Fibroblast of lung (primary cell): ENCODE results near the gene LRG1. TPM values are rescaled to one million over a fixed set of nuclear protein-coding genes. Genes with fewer than 3 reads are reported as not detected.
A peak's percentile ranks its signal among the peaks of the same experiment; 100 is the strongest.

Experiments
- DNase-seq, 2 donors: peaks; one replicate each; pipeline versions ENCODE4 v3.0.0 to v3.0.0-alpha.2; 2010; ENCODE audit warnings: low read depth in 2 of 2
- H2AFZ ChIP-seq: 2 replicates; pipeline ENCODE4 v1.5.1; 2012; ENCODE audit warnings: low read length, control low read depth, inconsistent platforms
- H3K27ac ChIP-seq: 2 replicates; pipeline ENCODE4 v1.5.1; 2011; ENCODE audit warnings: low read length, control low read depth; ENCODE audit not compliant: insufficient read depth
- H3K27me3 ChIP-seq: 2 replicates; pipeline ENCODE4 v1.5.1; 2011; ENCODE audit warnings: mild to moderate bottlenecking, low read length; ENCODE audit not compliant: control insufficient read depth, insufficient read depth
- H3K36me3 ChIP-seq: 2 replicates; pipeline ENCODE4 v1.5.1; 2011; ENCODE audit warnings: low read length; ENCODE audit not compliant: control insufficient read depth, insufficient read depth
- H3K4me1 ChIP-seq: 2 replicates; pipeline ENCODE4 v1.5.1; 2011; ENCODE audit warnings: low read length; ENCODE audit not compliant: control insufficient read depth, insufficient read depth; ENCODE audit errors: extremely low read depth
- H3K4me2 ChIP-seq: 2 replicates; pipeline ENCODE4 v1.5.1; 2011; ENCODE audit warnings: low read length, control low read depth; ENCODE audit not compliant: insufficient read depth; ENCODE audit errors: extremely low read depth
- H3K4me3 ChIP-seq, 4 experiments: fragments of 200-600 bp in 1 of 4; sonication (generic) in 1 of 4; replicated peaks in 1 of 4; 2 replicates each; pipeline ENCODE4 v1.5.1; 2011 to 2016; ENCODE audit warnings: low read length in 4 of 4, low read depth in 3 of 4, mild to moderate bottlenecking in 3 of 4, control low read depth in 2 of 4, inconsistent platforms in 1 of 4, mixed read lengths in 1 of 4; ENCODE audit not compliant: insufficient read depth in 1 of 4; ENCODE audit errors: control extremely low read depth in 1 of 4
- H3K79me2 ChIP-seq: 2 replicates; pipeline ENCODE4 v1.5.1; 2012; ENCODE audit warnings: mild to moderate bottlenecking, low read length, inconsistent platforms; ENCODE audit not compliant: control insufficient read depth, insufficient read depth
- H3K9ac ChIP-seq: 2 replicates; pipeline ENCODE4 v1.5.1; 2011; ENCODE audit warnings: mild to moderate bottlenecking, low read length, control low read depth; ENCODE audit not compliant: insufficient read depth
- H3K9me3 ChIP-seq: 2 replicates; pipeline ENCODE4 v1.5.1; 2012; ENCODE audit warnings: low read depth, low read length; ENCODE audit not compliant: control insufficient read depth, insufficient read depth
- H4K20me1 ChIP-seq: 2 replicates; pipeline ENCODE4 v1.5.1; 2011; ENCODE audit warnings: low read length; ENCODE audit not compliant: control insufficient read depth, insufficient read depth; ENCODE audit errors: extremely low read depth
- EZH2 ChIP-seq: IDR thresholded peaks from 2 replicates; pipeline ENCODE4 v1.5.1; 2012; ENCODE audit warnings: low read length, control low read depth, mild to moderate bottlenecking; ENCODE audit errors: missing control alignments
- polyA plus RNA-seq, 2 donors: library from polyadenylated mRNA; depleted of rRNA in 1 of 2; stranded (reverse) in 1 of 2; unstranded in 1 of 2; fragments of >200 nt; gene quantifications; 2 replicates each; pipeline ENCODE4 v1.2.1, GENCODE V29; 2011 to 2012; ENCODE audit warnings: missing spikeins in 1 of 2
- total RNA-seq: library from RNA; depleted of rRNA; stranded (reverse); fragments of >200 nt; gene quantifications from 2 replicates; pipeline ENCODE4 v1.2.1, GENCODE V29; 2014
- TF ChIP-seq, protein P1 (sequence below), 2 donors: IDR thresholded peaks in 1 of 2; conservative IDR thresholded peaks in 1 of 2; 1 replicate in 1 of 2; 2 replicates in 1 of 2; pipeline ENCODE4 v1.5.1; 2011 to 2012; ENCODE audit warnings: low read length in 2 of 2, control low read depth in 1 of 2, inconsistent platforms in 1 of 2, low read depth in 1 of 2, mild to moderate bottlenecking in 1 of 2

Gene LRG1
- total and polyA plus RNA-seq, 2 donors (not counting 1 experiment from before 2014, with no cell fraction given), result 0.10 TPM; not detected in 1

DNA sequence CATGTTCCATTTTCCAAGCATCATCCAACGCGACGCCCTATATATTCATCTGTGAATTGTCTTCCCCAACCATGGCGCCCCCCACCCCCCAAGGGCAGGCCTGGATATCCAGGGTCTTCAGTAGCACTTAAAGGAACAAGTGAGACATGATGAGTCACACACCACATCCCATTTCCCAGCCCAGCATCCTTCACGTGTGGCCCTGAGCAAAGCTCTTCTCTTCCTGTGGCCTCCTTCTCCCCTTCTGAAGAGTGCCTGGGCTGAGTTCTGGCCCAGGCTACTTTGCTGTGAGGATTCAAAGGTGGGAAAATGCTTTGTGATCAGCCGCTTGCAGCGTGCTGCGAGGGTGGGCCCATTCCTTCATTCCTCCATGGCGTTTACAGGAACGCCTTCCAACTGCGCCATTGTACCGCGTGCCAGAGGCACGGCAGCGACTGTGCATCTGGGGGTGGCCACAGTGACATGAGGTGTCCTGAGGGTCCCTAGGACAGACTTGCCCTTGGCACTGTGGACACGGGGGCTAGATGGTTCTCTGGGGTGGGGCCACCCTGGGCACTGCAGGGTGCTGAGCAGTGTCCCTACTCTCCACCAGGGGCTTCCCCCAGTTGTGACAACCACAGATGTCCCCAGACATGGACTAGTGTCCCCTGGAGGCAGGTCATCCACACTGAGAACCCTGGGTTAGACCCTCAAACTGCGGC is 33.2 kb downstream of the LRG1 start:
- peaks cover 5% of the 10 kb centered on the region for H3K4me1 ChIP-seq
- no peak overlapping the region for H3K9ac ChIP-seq
- H3K79me2 ChIP-seq, result no peaks in the 10 kb centered on the region
- TF ChIP-seq, protein P1, sequence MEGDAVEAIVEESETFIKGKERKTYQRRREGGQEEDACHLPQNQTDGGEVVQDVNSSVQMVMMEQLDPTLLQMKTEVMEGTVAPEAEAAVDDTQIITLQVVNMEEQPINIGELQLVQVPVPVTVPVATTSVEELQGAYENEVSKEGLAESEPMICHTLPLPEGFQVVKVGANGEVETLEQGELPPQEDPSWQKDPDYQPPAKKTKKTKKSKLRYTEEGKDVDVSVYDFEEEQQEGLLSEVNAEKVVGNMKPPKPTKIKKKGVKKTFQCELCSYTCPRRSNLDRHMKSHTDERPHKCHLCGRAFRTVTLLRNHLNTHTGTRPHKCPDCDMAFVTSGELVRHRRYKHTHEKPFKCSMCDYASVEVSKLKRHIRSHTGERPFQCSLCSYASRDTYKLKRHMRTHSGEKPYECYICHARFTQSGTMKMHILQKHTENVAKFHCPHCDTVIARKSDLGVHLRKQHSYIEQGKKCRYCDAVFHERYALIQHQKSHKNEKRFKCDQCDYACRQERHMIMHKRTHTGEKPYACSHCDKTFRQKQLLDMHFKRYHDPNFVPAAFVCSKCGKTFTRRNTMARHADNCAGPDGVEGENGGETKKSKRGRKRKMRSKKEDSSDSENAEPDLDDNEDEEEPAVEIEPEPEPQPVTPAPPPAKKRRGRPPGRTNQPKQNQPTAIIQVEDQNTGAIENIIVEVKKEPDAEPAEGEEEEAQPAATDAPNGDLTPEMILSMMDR (conservative IDR thresholded peaks at IDR 0.05 in 1 of 2, IDR thresholded peaks at IDR 0.05 in 1 of 2; ENCODE audit: low read depth in 1 of 2, low read length in 2 of 2), result no peak
- H3K27ac ChIP-seq, result no peak overlapping the region
- H2AFZ ChIP-seq, result no peak overlapping the region
- H3K27me3 ChIP-seq, result no peaks in the 10 kb centered on the region
- peak; percentile 44 to 72 for DNase-seq
- peaks cover 8% of the 10 kb centered on the region for H3K36me3 ChIP-seq
- no peak overlapping the region for H3K4me3 ChIP-seq
- no peaks in the 10 kb centered on the region for H4K20me1 ChIP-seq
- H3K9me3 ChIP-seq, result no peaks in the 10 kb centered on the region
- no peak overlapping the region for H3K4me2 ChIP-seq

- TF ChIP-seq, protein P1 (conservative IDR thresholded peaks at IDR 0.05 in 1 of 2, IDR thresholded peaks at IDR 0.05 in 1 of 2; ENCODE audit: low read depth in 1 of 2, low read length in 2 of 2), result no peak
- TF ChIP-seq EZH2, result no peak
- Histone ChIP-seq H3K36me3 (peaks cover 11% of the 10 kb centered on the region), H3K27me3 (no peaks in the 10 kb centered on the region), H3K9ac (no peak overlapping the region), H3K79me2 (no peaks in the 10 kb centered on the region), H4K20me1 (no peaks in the 10 kb centered on the region), H3K4me2 (no peak overlapping the region), H2AFZ (no peak overlapping the region), H3K4me3 (no peak overlapping the region), H3K27ac (no peak overlapping the region), H3K9me3 (no peaks in the 10 kb centered on the region), H3K4me1 (peaks cover 5% of the 10 kb centered on the region)
- no peak for DNase-seq
Observed at GRCh38 chr19:4505570-4506448, 34.0 kb downstream of the LRG1 start.

GRCh38 chr19:4504891-4505569 is 34.8 kb downstream of the LRG1 start:
- Histone ChIP-seq H3K9ac (no peak overlapping the region), H3K27me3 (no peaks in the 10 kb centered on the region), H3K4me2 (no peak overlapping the region), H3K27ac (no peak overlapping the region), H4K20me1 (no peaks in the 10 kb centered on the region), H2AFZ (no peak overlapping the region), H3K36me3 (peaks cover 11% of the 10 kb centered on the region), H3K9me3 (no peaks in the 10 kb centered on the region), H3K4me1 (peaks cover 5% of the 10 kb centered on the region), H3K4me3 (no peak overlapping the region), H3K79me2 (no peaks in the 10 kb centered on the region)
- DNase-seq, result no peak
- TF ChIP-seq EZH2, result no peak
- TF ChIP-seq, protein P1 (conservative IDR thresholded peaks at IDR 0.05 in 1 of 2, IDR thresholded peaks at IDR 0.05 in 1 of 2; ENCODE audit: low read depth in 1 of 2, low read length in 2 of 2), result no peak
